Measurements from ENCODE around the gene KCNQ5.

DNA sequence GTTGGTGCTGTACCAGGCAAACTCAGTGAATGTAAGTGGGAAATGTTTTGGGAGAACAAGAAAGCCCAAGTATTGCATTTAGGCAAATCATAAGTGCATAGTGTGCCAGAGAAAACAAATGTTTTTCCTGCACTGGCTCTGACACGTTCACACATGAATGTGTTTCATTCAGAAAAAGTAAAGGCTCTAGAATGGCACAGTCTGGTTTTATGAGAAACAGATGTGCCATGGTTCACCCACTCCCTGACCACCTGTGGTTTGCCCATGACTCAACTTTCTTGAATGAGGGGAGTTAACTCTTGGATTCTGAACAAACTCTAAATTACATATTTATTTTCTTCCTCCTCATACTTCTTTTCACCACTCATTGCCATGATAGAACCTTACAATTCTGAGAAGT is 126.9 kb downstream of the KCNQ5 start:
- TF ChIP-seq, protein P1, sequence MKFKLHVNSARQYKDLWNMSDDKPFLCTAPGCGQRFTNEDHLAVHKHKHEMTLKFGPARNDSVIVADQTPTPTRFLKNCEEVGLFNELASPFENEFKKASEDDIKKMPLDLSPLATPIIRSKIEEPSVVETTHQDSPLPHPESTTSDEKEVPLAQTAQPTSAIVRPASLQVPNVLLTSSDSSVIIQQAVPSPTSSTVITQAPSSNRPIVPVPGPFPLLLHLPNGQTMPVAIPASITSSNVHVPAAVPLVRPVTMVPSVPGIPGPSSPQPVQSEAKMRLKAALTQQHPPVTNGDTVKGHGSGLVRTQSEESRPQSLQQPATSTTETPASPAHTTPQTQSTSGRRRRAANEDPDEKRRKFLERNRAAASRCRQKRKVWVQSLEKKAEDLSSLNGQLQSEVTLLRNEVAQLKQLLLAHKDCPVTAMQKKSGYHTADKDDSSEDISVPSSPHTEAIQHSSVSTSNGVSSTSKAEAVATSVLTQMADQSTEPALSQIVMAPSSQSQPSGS (IDR thresholded peaks at IDR 0.05; ENCODE audit: low read length): no peak
- no peak for TF ChIP-seq RFX5 (IDR thresholded peaks at IDR 0.05; ENCODE audit: low read depth, low read length)
- TF ChIP-seq, protein P2, sequence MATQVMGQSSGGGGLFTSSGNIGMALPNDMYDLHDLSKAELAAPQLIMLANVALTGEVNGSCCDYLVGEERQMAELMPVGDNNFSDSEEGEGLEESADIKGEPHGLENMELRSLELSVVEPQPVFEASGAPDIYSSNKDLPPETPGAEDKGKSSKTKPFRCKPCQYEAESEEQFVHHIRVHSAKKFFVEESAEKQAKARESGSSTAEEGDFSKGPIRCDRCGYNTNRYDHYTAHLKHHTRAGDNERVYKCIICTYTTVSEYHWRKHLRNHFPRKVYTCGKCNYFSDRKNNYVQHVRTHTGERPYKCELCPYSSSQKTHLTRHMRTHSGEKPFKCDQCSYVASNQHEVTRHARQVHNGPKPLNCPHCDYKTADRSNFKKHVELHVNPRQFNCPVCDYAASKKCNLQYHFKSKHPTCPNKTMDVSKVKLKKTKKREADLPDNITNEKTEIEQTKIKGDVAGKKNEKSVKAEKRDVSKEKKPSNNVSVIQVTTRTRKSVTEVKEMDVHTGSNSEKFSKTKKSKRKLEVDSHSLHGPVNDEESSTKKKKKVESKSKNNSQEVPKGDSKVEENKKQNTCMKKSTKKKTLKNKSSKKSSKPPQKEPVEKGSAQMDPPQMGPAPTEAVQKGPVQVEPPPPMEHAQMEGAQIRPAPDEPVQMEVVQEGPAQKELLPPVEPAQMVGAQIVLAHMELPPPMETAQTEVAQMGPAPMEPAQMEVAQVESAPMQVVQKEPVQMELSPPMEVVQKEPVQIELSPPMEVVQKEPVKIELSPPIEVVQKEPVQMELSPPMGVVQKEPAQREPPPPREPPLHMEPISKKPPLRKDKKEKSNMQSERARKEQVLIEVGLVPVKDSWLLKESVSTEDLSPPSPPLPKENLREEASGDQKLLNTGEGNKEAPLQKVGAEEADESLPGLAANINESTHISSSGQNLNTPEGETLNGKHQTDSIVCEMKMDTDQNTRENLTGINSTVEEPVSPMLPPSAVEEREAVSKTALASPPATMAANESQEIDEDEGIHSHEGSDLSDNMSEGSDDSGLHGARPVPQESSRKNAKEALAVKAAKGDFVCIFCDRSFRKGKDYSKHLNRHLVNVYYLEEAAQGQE (IDR thresholded peaks at IDR 0.05; ENCODE audit: low read depth, low read length): no peak
- TF ChIP-seq JUND (IDR thresholded peaks at IDR 0.05; ENCODE audit: low read depth, low read length): no peak
- TF ChIP-seq FOXK2 (IDR thresholded peaks at IDR 0.05): no peak
- TF ChIP-seq EP300 (IDR thresholded peaks at IDR 0.05; ENCODE audit: borderline replicate concordance in 1 of 2, control insufficient read depth in 1 of 2, low read depth in 2 of 2, low read length in 2 of 2): no peak
- TF ChIP-seq POLR2AphosphoS5 (IDR thresholded peaks at IDR 0.05; ENCODE audit: low read length): no peak
- no peak for TF ChIP-seq NFIC (IDR thresholded peaks at IDR 0.05; ENCODE audit: low read depth, low read length)
- TF ChIP-seq, protein P3, sequence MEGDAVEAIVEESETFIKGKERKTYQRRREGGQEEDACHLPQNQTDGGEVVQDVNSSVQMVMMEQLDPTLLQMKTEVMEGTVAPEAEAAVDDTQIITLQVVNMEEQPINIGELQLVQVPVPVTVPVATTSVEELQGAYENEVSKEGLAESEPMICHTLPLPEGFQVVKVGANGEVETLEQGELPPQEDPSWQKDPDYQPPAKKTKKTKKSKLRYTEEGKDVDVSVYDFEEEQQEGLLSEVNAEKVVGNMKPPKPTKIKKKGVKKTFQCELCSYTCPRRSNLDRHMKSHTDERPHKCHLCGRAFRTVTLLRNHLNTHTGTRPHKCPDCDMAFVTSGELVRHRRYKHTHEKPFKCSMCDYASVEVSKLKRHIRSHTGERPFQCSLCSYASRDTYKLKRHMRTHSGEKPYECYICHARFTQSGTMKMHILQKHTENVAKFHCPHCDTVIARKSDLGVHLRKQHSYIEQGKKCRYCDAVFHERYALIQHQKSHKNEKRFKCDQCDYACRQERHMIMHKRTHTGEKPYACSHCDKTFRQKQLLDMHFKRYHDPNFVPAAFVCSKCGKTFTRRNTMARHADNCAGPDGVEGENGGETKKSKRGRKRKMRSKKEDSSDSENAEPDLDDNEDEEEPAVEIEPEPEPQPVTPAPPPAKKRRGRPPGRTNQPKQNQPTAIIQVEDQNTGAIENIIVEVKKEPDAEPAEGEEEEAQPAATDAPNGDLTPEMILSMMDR (IDR thresholded peaks at IDR 0.05 in 2 of 3, conservative IDR thresholded peaks at IDR 0.05 in 1 of 3; ENCODE audit: control insufficient read depth in 2 of 3, extremely low read depth in 1 of 3, insufficient read depth in 1 of 3, low read depth in 3 of 3, low read length in 3 of 3): no peak
- no peak for TF ChIP-seq RAD21 (IDR thresholded peaks at IDR 0.05; ENCODE audit: insufficient read depth, low read depth, low read length)
- no peak for TF ChIP-seq HDAC2 (IDR thresholded peaks at IDR 0.05)
- TF ChIP-seq PAX5 (IDR thresholded peaks at IDR 0.05; ENCODE audit: borderline replicate concordance, low read depth, low read length): no peak
- TF ChIP-seq, protein P4, sequence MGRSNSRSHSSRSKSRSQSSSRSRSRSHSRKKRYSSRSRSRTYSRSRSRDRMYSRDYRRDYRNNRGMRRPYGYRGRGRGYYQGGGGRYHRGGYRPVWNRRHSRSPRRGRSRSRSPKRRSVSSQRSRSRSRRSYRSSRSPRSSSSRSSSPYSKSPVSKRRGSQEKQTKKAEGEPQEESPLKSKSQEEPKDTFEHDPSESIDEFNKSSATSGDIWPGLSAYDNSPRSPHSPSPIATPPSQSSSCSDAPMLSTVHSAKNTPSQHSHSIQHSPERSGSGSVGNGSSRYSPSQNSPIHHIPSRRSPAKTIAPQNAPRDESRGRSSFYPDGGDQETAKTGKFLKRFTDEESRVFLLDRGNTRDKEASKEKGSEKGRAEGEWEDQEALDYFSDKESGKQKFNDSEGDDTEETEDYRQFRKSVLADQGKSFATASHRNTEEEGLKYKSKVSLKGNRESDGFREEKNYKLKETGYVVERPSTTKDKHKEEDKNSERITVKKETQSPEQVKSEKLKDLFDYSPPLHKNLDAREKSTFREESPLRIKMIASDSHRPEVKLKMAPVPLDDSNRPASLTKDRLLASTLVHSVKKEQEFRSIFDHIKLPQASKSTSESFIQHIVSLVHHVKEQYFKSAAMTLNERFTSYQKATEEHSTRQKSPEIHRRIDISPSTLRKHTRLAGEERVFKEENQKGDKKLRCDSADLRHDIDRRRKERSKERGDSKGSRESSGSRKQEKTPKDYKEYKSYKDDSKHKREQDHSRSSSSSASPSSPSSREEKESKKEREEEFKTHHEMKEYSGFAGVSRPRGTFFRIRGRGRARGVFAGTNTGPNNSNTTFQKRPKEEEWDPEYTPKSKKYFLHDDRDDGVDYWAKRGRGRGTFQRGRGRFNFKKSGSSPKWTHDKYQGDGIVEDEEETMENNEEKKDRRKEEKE (IDR thresholded peaks at IDR 0.05): no peak
- no peak for TF ChIP-seq TCF12 (IDR thresholded peaks at IDR 0.05; ENCODE audit: low read depth, low read length)

All from GM12878 (cell line).